ENCODE measurements around the gene NDE1.
"Not testable (repeated sequence)": the region's sequence is repeated elsewhere in the genome, so short reads cannot be mapped to it uniquely, and the experiment has no call there.

Gene NDE1

DNA sequence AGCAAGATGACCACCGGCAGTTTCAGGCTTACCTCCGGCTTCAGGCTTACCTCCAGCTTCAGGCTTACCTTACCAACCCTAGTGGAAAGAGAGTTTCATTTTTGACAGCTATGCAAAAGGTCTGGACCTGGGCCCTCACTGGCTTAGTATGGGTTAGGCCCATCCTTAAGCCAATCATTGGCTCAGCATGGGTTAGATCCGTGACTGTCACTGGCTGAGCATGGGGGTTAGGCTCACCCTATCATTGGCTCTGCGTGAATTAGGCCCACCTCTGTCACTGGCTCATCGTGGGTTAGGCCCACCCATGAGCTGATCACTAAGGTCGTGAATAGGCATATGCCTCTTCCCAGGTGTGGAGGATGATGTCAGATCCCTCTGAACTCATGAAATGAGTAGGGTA lies 8.1 kb downstream of the NDE1 start:
- Mint-ChIP-seq H3K4me3 (no peak overlapping the region), H3K27me3 (ENCODE audit: low read depth) (no peaks in the 10 kb centered on the region), H3K4me1 (peaks cover 9% of the 10 kb centered on the region), H3K9me3 (no peaks in the 10 kb centered on the region), H3K36me3 (ENCODE audit: low read depth) (no peaks in the 10 kb centered on the region), H3K27ac (no peak overlapping the region)
- TF ChIP-seq, protein P1, sequence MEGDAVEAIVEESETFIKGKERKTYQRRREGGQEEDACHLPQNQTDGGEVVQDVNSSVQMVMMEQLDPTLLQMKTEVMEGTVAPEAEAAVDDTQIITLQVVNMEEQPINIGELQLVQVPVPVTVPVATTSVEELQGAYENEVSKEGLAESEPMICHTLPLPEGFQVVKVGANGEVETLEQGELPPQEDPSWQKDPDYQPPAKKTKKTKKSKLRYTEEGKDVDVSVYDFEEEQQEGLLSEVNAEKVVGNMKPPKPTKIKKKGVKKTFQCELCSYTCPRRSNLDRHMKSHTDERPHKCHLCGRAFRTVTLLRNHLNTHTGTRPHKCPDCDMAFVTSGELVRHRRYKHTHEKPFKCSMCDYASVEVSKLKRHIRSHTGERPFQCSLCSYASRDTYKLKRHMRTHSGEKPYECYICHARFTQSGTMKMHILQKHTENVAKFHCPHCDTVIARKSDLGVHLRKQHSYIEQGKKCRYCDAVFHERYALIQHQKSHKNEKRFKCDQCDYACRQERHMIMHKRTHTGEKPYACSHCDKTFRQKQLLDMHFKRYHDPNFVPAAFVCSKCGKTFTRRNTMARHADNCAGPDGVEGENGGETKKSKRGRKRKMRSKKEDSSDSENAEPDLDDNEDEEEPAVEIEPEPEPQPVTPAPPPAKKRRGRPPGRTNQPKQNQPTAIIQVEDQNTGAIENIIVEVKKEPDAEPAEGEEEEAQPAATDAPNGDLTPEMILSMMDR (IDR thresholded peaks at IDR 0.05; ENCODE audit: unreplicated experiment in 3 of 3) = no peak

DNA sequence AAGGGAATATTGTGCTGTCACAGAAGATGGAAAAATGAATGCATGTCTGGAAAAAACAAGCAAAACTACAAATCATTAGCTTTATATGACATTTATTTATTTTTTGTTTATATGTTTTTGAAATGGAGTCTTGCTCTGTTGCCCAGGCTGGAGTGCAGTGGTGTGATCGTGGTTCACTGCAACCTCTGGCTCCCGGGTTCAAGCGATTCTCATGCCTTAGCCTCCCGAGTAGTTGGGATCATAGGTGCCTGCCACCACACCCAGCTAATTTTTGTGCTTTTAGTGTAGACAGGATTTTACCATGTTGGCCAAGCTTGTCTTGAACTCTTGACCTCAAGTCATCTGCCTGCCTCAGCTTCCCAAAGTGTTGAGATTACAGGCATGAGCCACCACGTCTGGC lies 8.5 kb downstream of the NDE1 start:
- Mint-ChIP-seq H3K27me3 (ENCODE audit: low read depth) (no peaks in the 10 kb centered on the region), H3K9me3 (no peaks in the 10 kb centered on the region), H3K36me3 (ENCODE audit: low read depth) (peaks cover 3% of the 10 kb centered on the region), H3K4me1 (peaks cover 6% of the 10 kb centered on the region), H3K4me3 (no peak overlapping the region), H3K27ac (no peak overlapping the region)
- TF ChIP-seq, protein P1 (IDR thresholded peaks at IDR 0.05; ENCODE audit: unreplicated experiment in 3 of 3) = no peak

DNA sequence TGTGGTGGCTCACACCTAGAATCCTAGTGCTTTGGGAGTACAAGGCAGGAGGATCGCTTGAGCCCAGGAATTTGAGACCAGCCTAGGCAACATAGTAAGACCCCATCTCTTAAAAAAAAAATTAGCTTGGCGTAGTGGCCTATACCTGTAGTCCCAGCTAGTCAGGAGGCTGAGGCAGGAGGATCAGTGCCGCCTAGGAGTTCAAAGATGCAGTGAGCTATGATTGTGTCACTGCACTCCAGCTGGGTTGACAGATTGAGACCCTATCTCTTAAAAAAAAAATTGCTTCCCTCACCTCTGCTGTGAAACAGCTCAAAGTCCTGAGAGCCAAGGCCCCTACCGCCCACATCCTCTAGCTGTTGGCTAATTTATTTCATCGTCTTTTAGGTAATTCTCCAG lies 10.2 kb downstream of the NDE1 start:
- Mint-ChIP-seq H3K27me3 (ENCODE audit: low read depth) (no peaks in the 10 kb centered on the region), H3K4me1 (peaks cover 6% of the 10 kb centered on the region), H3K27ac (peak overlapping the region in 2 of 3 experiments; percentile 49 to 76), H3K9me3 (no peaks in the 10 kb centered on the region), H3K4me3 (no peak overlapping the region), H3K36me3 (ENCODE audit: low read depth) (peaks cover 7% of the 10 kb centered on the region)
- TF ChIP-seq, protein P1 (IDR thresholded peaks at IDR 0.05; ENCODE audit: unreplicated experiment in 3 of 3) = no peak

DNA sequence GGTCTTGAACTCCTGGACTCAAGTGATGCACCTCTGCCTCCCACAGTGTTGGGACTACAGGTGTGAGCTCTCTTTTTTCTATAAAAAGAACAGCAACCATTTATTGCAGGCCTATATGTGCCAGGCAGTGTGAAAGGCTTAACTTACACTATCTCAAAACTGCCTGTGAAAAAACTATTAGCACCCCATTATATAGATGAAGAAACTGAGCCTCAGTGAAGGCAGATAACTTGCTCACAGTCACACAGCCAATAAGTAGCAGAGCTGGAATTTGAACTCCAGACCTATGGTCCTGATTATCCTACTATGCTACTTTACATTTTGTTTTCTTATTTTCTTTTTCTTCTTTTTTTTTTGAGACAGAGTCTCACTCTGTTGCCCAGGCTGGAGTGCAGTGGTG lies 15.1 kb downstream of the NDE1 start:
- Mint-ChIP-seq H3K27ac (no peak overlapping the region), H3K9me3 (no peaks in the 10 kb centered on the region), H3K36me3 (ENCODE audit: low read depth) (peaks cover 23% of the 10 kb centered on the region), H3K27me3 (ENCODE audit: low read depth) (no peaks in the 10 kb centered on the region), H3K4me3 (no peak overlapping the region), H3K4me1 (peaks cover 6% of the 10 kb centered on the region)
- TF ChIP-seq, protein P1 (IDR thresholded peaks at IDR 0.05; ENCODE audit: unreplicated experiment in 3 of 3) = no peak

DNA sequence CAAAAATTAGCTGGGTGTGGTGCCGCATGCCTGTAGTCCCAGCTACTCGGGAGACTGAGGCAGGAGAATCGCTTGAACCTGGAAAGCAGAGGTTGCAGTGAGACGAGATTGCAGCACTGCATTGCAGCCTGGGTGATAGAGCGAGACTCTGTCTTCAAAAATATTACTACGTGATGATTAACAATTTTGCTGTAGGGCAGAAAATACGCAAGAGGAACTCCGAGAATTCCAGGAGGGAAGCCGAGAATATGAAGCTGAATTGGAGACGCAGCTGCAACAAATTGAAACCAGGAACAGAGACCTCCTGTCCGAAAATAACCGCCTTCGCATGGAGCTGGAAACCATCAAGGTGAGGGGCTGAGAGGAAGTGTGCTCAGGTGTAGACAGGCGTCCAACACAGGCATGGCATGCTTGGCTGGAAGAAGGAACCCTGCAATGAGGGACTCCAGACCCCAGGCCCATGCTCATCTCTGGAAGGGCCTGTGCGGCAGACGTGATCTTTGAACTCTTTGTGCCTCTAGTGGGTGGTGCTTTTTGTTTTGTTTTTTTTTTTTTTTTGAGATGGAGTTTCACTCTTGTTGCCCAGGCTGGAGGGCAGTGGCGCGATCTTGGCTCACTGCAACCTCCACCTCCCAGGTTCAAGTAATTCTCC lies 17.2 kb downstream of the NDE1 start:
- H3K4me3 Mint-ChIP-seq = no peak overlapping the region
- H3K4me1 Mint-ChIP-seq = no peaks in the 10 kb centered on the region
- no peaks in the 10 kb centered on the region for H3K27me3 Mint-ChIP-seq (ENCODE audit: low read depth)
- H3K27ac Mint-ChIP-seq = no peak overlapping the region
- H3K36me3 Mint-ChIP-seq (ENCODE audit: low read depth) = peaks cover 35% of the 10 kb centered on the region
- H3K9me3 Mint-ChIP-seq = no peaks in the 10 kb centered on the region
- TF ChIP-seq, protein P1 (IDR thresholded peaks at IDR 0.05; ENCODE audit: unreplicated experiment in 3 of 3) = no peak

DNA sequence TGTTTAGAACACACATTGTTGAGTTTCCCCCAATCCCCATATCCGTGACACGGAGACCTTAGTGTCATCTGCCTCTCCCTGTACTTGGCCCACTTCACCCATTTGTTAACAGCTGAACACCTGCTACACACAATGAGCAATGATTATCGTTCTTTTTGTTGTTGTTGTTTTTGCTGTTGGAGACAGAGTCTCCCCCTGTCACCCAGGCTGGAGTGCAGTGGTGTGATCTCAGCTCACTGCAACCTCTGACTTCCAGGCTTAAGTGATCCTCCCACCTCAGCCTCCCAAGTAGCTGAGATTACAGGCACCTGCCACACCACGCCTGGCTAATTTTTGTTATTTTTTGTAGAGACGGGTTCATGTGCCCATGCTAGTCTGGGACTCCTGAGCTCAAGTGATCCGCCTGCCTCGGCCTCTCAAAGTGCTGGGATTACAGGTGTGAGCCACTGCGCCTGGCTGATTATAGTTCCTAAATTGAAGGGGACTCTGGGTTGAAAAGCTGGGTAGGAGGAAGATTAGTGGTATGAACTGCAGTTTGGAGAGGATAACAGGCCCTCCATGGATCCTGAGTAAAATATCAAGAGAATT lies 21.6 kb downstream of the NDE1 start:
- peaks cover 33% of the 10 kb centered on the region for H3K36me3 Mint-ChIP-seq (ENCODE audit: low read depth)
- TF ChIP-seq, protein P1 (IDR thresholded peaks at IDR 0.05; ENCODE audit: unreplicated experiment in 3 of 3) = no peak
- H3K9me3 Mint-ChIP-seq = no peaks in the 10 kb centered on the region
- no peak overlapping the region for H3K27ac Mint-ChIP-seq
- H3K4me1 Mint-ChIP-seq = peaks cover 7% of the 10 kb centered on the region
- H3K27me3 Mint-ChIP-seq (ENCODE audit: low read depth) = no peaks in the 10 kb centered on the region
- H3K4me3 Mint-ChIP-seq = no peak overlapping the region

DNA sequence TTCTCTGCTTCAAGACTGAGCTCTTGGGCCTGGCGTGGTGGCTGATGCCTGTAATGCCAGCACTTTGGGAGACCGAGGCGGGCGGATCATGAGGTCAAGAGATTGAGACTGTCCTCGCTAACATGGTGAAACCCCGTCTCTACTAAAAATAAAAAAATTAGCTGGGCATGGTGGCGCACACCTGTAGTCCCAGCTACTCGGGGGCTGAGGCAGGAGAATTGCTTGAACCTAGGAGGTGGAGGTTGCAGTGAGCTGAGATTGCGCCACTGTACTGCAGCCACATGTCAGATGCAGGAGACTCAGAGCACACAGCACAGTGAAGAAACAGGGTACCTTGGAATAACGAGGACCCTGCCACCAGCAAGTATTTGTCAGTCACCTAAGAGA lies 22.1 kb downstream of the NDE1 start:
- not testable (repeated sequence) for H3K9me3 Mint-ChIP-seq; H3K4me1 Mint-ChIP-seq; H3K4me3 Mint-ChIP-seq; H3K27me3 Mint-ChIP-seq (ENCODE audit: low read depth)
- H3K36me3 Mint-ChIP-seq (ENCODE audit: low read depth) = peaks cover 33% of the 10 kb centered on the region
- H3K27ac Mint-ChIP-seq = peak overlapping the region in 1 of 3 experiments; percentile 74

All from nephron (organoid).